ENCODE data around the gene MYO9A.
A peak's percentile ranks its signal among the peaks of the same experiment; 100 is the strongest.

MYO9A gene, protein sequence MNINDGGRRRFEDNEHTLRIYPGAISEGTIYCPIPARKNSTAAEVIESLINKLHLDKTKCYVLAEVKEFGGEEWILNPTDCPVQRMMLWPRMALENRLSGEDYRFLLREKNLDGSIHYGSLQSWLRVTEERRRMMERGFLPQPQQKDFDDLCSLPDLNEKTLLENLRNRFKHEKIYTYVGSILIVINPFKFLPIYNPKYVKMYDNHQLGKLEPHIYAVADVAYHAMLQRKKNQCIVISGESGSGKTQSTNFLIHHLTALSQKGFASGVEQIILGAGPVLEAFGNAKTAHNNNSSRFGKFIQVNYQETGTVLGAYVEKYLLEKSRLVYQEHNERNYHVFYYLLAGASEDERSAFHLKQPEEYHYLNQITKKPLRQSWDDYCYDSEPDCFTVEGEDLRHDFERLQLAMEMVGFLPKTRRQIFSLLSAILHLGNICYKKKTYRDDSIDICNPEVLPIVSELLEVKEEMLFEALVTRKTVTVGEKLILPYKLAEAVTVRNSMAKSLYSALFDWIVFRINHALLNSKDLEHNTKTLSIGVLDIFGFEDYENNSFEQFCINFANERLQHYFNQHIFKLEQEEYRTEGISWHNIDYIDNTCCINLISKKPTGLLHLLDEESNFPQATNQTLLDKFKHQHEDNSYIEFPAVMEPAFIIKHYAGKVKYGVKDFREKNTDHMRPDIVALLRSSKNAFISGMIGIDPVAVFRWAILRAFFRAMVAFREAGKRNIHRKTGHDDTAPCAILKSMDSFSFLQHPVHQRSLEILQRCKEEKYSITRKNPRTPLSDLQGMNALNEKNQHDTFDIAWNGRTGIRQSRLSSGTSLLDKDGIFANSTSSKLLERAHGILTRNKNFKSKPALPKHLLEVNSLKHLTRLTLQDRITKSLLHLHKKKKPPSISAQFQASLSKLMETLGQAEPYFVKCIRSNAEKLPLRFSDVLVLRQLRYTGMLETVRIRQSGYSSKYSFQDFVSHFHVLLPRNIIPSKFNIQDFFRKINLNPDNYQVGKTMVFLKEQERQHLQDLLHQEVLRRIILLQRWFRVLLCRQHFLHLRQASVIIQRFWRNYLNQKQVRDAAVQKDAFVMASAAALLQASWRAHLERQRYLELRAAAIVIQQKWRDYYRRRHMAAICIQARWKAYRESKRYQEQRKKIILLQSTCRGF (N-terminal part only)

DNA sequence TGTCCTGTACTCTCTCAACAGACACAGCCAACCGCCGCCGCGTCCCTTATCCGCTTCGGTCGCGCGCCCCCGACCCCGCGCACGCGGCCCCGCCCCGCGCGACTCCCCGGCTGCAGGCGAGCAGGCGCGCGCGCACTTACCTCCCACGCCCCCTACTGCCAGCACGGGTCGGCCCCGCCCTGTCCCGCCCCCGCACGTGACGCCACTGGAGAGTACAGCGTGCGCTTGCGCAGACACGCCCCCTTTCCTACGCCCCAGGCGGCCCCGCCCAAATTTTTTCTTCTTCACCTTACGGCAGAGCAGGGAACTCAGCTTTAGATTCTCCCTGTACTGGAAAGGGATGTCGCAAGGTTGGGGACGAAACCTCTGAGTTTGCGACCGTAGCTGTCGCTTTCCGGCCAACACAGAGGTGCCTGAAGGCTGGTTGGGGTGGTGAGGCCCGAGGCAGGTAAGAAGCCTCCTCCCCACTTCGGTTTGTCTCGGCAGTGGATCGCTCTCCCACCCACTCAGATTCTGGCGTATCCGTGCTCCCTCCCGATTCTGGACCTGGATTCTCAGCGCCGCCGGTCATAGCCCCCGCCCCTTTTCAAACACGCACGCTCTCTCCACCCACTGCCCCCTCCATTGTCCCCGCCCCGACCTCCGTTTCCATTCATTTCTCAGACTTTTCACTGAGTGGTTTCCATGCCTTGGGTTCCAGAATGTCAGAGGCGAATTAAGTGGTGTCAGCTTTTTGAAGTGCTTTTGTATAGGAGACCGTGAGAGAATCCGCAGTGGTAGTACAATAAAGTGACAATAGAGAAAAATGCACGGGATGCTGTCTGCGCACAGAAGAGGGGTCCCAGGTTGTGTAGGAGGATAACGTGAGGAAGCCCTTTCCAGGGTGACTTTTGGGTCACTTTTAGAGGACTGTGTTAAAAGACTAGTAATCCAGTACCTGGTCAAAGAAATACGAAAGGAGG is at the start of gene MYO9A, which contains the start of gene SENP8:
Gene MYO9A, minus strand, starts transcription at position 134 of the 962 bp plus-strand sequence. CDS start 71,587 bp downstream, outside the sequence.
Gene SENP8, plus strand, starts transcription at position 387 of the 962 bp plus-strand sequence. CDS start 21,221 bp downstream, outside the sequence.
- DNase-seq (ENCODE audit: low spot score) = peak; percentile 96

DNA sequence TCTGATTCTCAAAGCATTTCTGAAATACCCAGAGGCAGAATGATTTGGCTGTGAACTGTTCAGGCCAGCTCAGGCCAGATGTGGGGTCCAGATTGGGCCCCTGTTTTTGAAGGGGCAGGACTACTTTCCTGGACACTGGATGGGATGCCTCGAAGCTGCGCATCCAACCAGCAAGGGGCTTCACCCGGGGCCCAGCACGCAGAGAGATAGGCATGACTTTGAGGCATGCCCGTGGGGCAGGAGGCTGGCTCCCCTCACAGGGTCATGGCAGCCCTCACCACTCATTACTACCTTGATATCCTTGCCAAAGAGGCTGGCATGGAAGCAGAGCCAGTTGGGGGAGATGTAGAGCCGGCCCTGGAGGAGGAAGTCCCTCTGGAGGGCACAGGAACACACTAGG is 49.5 kb upstream of the MYO9A start:
- DNase-seq (ENCODE audit: low spot score) = no peak

DNA sequence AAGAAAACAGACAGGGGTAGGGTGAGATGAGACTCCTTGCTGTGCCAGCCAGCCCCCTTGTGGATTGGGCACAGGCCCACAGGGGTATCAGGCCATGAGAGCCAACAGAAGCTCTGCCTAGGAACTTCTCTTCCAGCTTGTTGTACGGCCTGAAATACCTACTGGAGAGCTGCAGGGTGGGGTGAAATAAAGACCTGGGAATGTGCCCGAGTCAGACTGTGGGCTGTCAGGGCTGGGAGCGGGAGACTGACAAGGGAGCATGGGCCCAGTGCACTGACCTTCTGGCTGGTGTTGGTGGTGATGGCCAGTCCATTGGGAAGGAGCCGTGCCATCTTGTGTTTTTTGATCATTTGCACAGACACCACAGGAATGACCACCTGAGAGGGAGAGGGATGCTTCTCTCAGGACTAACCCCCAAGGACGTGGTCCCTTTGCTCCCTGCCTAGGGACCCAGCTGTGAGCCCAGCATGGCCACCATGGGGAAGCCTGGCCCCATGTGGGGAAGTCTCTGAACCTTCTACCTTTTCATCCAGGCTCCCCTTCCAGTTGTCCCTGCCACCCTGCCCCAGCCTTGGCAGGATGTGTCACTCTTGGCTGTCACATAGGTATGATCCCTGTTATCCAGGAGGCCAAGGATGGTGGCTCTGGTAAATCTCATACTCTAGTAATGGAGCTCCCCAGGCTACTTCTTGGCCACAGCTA is 48.9 kb upstream of the MYO9A start:
- no peak for DNase-seq (ENCODE audit: low spot score)

DNA sequence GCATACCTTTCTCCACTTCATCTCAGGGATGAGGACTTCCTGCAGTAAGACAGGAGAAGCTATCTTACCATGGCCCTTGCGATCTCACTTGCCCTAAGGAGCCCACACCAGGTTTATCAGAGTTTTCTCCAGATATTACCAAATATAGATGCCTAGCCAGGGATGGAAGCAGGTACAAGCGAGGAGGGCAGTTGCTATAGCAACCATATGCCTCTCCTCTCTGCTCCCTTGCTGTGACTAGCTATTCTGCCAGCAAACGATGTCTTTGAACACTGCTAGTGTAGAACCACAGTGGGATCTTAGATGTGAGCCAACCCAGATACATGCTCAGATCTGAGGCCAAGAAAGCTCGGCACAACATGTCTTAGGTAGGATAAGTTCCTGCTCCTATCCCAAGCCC is 45.8 kb upstream of the MYO9A start:
- no peak for DNase-seq (ENCODE audit: low spot score)

DNA sequence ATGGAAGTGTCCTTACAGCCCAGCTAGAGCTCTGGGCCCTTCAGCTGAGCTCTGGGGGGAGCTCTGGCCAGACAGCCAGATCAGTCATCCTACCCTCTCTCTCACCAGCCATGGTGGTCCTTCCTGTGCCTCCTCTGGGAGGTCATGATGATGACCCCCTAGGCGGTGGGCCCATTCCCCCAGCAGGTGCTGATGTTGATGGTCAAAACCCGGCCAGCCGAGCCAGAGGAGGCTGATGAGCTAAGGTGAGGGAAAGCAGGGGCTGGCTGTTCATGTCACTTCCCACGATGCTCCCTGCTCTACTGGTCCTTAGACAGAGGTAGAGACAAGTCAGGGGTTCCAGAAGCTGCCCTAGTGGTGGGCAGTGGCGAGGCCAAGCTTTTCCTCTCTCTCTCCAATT is 44.6 kb upstream of the MYO9A start:
- no peak for DNase-seq (ENCODE audit: low spot score)

DNA sequence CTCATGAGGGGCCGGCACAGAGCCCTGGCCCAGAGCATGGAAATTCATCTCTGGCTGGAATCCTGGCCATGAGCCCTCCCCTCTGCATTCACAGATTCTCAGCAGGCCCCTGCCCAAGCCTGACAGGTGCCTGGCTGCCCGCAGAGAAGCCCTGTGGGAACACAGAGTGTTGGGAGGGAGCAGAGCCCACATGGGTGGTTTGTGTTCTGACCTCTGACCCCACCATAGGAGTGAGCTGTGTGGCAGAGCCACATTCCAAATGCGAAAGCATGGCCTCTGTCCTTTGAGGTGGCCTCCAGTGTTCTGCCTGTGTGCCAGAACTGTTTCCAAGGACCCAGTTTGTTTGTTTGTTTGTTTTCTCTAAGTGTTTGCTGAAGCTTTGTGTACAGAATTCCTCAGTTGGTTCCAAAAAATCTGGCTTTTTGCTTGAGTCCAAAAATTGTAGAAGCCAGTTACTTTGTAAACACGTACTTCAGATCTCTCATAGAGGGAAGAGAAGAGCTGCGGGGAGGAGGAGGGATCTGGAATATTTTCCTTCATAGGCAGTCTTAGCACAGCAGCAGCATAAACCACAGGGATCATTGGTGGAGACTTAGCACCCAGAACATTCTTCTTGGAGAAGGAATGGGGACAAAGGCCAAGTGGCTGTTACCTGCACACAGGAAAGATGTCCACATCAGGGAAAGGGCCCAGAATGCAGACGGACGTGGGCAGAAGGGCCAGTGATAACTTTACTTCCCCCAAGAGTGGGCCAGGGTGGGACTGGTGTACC is 43.6 kb upstream of the MYO9A start:
- DNase-seq (ENCODE audit: low spot score) = no peak

DNA sequence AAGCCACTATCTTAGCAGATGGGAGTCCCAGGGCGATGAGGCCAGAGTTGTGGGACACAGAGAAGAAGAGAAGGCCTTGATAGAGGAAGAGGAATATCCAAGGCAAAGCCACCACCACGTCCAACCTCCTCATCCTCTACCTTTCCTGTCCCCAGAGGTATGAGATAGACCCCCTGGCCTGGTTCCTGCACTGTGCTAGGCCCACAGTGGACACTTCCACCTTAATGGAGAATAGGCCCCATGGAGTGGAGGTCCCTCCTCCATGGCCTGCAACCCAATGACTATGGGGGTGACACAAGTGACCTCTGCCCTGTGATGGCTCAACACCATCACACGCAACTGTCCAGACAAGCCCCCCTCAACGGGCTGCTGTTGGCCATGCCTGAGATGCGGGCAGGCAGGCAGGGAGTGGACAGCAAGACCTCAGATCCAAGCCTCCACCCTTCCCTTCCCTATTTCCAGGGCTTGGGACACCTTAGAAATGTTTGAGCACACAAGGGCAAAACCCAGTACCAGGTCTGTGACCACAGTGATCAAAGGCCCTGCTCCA is 42.8 kb upstream of the MYO9A start:
- DNase-seq (ENCODE audit: low spot score) = no peak

DNA sequence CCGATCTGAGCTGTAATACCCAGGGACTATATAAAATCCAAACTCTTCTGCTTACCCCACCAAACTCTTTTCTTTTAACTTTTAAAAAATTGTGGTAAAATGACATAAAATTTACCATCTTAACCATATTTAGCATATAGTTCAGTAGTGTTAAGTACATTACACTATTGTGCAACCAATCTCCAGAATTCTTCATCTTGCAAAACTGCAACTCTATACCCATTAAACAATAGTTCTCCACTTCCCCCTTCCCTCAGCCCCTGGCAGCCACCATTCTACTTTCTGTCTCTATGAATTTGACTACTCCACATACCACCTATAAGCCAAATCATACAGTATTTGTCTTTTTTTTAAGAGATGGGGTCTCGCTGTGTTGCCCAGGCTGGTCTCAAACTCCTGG is 39.0 kb upstream of the MYO9A start:
- no peak for DNase-seq (ENCODE audit: low spot score)

DNA sequence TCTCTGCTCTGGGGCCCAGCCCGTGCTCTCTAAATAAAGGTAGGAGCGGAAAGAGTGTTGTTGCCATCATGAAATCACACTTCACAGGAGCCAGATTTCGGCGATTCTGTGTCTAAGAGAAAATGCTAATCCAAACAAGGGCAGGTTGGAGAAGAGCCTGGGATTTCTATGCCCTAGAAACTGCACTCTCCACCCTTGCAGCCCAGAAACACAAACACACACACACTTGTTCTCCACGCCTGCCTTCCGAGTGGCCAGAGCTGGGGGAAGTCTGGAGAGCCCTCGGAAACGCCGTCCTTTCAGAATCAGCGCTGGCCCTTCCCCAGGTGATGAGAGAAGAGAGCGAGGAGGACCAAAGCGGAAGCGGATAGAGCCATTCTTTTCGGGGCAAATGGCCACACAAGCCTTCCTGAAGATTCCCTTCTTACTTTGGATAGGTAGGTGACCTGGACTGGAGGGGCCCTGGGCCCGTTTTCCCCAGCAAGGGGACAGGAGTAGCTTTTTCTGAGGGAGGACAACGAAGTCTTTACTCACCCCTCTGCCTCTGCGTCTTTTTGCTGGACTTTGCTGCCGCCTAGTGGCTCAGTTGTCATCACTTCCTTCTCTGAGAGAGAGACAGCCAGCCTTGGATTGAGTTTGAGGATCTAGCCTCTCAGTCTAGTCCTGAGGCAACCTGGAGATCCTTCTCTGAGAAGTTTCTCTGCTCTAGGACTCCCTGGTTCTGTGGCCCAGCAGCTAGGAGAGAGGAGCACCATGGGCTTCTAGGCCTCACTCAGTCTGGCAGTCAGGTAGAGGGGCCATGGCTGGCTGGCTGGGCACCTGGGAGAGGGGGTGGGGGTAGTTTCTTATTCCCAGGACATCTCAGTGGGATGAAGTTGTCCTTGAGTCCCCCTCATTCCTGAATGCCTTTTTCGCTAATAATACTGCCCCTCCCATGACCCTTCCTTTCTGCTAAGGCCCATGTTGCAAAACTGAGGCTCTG is 38.0 kb upstream of the MYO9A start:
- peak; percentile 76 for DNase-seq (ENCODE audit: low spot score)

DNA sequence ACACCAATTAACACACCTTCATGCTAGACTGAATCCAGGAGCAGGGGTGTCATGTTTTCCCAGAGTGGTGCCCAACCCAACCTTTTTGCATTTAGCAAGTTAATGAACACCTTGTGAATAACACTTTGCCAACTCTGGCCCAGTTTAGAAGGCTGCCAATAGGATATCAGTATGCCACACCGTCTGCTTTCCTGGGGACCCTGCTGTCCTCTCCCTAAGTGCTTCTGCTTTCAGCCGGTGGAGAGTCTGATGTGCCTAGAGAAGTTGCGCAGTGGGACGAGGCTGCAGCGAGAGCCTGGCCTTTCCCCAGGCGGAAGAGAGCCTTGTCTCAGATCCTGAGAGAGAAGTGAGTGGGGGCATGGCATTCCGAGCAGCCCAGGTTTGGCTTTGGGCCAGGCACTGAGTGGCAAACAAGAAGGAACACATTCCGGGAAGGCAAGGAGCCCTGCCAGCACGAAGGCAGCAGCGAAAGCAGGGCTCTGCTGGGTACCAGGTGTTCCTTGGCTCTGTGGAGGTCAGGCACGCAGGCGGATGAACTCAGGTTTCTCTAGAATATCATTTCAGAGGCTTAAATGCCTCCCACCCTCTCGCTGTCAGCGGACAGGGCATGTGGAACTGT is 37.2 kb upstream of the MYO9A start:
- DNase-seq (ENCODE audit: low spot score) = no peak

DNA sequence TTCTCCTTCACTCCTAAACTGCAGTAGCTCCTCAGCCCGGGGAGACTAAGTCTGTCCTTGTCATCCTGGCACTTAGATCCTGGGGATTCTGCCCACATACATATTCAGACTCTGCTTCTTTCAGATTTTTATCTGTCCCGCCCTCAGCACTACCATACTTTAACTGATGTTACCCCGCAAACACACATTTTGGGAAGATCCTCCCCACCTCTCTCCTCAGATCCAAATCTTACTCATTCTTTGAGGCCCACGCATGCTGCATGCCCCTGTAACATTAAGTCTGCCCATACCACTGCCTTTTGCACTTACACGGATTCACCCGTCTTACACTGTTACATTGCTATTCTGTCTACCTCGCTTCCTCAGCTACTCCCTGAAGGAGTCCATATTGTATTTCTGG is 36.4 kb upstream of the MYO9A start:
- no peak for DNase-seq (ENCODE audit: low spot score)

DNA sequence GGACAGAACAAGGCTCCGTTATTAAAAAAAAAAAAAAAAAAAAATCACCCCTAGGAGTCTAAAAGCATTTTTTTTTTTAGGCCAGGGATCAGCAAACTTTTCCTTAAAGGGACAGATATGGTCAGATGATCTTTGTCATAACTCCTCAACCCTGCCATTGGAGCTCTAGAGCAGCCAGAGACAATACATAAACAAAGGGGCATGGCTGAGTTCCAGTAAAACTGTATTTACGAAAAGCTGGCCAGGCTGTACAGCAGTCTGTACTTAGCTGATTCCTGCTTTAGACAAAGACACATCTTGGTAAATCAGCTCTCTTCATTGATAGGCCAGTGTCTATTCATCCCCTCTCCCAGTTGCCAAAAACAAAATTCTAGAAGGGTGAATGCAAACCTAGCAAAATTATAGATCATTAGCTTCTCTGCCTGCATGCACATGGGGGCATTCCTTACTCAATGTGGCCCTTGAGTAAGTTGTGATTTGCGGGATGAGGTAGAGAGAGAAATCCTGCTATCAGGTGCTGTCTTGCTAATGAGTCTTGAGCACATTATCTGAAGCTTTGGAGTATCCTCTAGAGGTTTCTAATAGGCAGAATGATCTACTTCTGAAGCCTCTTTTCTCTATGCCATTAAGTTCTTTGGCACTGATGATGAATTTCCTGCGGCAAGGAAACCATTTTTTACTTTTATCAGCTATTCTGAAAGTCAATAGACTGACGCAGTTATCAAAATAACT is 35.5 kb upstream of the MYO9A start:
- DNase-seq (ENCODE audit: low spot score) = no peak

DNA sequence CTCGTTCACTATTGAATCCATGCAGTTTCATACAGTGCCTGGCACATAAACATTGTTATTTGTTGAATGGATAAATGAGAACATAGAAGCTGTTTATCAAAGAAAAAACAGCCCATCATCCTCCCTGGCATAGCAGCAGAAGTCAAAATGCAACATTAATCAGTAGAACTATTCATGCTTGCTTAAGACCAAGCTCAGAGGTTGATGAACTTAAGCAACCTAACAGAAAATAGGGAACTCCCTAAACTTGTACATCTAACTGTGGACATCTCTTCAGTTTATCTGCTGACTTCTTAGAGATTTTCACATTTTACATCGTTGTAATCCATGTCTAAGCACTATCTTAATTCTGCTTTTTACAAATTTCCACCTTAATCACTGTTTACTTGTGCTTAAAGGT is 29.5 kb upstream of the MYO9A start:
- DNase-seq (ENCODE audit: low spot score) = no peak

DNA sequence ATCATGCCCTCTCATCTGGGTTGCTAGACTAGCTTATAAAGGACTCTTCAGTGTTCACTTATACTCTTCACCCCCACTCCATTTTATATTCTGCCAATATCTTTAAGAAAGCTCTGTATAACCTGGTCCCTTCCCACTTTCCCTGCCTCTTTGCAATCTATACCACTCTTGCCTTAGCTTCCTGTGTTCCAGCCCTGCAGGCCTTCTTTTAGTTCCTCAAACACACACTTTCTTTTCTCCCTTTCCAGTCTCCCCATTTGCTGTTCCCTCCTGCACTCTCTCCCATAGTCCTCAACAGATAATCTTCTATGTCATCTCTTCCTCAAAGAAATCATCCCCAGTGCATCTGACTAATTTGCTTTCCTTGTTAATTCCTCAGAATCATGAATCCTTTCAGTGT is 29.0 kb upstream of the MYO9A start:
- DNase-seq (ENCODE audit: low spot score) = no peak

DNA sequence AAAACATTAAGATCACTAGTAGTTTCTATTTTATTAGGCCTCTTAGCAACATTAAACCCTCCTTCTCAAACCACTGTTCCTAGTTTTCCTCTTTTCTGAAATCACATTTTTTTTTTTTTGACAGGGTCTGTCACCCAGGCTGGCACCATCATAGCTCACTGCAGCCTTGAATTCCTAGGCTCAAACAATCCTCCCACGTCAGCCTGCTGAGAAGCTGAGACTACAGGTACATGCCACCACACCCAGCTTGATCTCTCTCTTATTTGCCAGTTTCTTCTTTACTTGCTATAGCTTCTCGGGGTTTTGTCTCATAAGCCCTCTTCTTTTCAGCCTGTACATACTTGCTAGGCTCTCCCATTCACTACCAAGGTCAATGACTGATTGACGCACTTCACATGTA is 28.3 kb upstream of the MYO9A start:
- no peak for DNase-seq (ENCODE audit: low spot score)

DNA sequence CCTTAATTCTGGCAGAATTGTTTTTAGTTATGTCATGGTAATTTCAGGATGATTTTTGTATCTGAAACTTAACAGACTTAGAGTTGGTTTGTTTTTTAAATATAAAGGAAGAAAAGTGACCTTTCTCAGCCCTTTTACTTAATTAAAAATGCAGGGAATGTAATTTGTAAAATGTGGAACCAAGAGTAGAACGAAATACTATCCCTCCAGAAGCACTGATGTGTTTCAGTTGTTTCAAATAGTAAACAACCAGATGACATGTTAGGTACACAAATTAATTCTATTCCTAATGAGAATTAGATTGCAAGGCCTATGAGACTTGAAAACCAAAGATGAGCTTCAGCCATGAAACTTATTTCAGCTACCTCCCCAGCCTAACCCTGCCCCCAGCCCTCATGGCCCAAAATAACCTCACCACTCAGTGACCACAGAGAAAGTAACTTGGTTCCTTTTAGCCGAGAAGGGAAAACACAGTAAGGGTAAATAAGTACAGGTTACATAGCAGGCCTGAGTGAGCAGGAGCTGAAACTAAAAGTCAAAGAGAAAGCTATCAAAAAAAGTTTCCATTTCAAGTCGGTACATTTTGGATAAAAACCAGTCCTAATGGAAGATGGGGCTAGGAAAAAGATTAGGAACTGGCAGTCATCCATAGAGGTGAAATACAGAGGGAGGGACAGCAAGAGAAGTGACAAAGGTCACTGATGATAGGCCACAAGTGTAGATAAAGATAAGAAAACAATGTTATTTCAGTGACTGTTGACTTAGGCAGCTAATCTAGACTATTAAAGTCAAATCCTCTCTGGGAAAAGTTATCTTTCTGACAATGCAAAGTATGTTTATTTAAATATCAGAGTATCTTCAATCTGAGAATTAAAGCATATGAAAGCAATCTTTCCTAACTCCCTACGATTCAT is 23.5 kb upstream of the MYO9A start:
- DNase-seq (ENCODE audit: low spot score) = no peak

Data from hepatic stellate cell (primary cell).